Measurements from ENCODE around the gene NACC2. TPM values are rescaled to one million over a fixed set of nuclear protein-coding genes. Genes with fewer than 3 reads are reported as not detected.

Gene NACC2
- total RNA-seq, 1 experiment from 2014 or later = 22.0 TPM

GRCh38 chr9:136129176-136129575 lies 34.1 kb upstream of the NACC2 start:
- H3K4me1 Mint-ChIP-seq (ENCODE audit: low read depth, unreplicated experiment) = peaks cover 12% of the 10 kb centered on the region
- H3K9me3 Mint-ChIP-seq (ENCODE audit: unreplicated experiment) = peaks cover 12% of the 10 kb centered on the region
- ChIA-PET CTCF (interaction anchor here (0.9 kb wide), 1 partner anchor 148 kb away, joined by 3 read pairs; no protein-coding TSS in a partner anchor), POLR2A (interaction anchor here (0.6 kb wide), 1 partner anchor 1638 kb away, joined by 3 read pairs; no protein-coding TSS in a partner anchor)
- H3K36me3 Mint-ChIP-seq (ENCODE audit: insufficient read depth, unreplicated experiment) = peaks cover 5% of the 10 kb centered on the region
- TF ChIP-seq CTCF (IDR thresholded peaks at IDR 0.05; ENCODE audit: insufficient read depth in 1 of 2, low read depth in 1 of 2, low read length in 1 of 2, severe bottlenecking in 1 of 2, unreplicated experiment in 1 of 2) = no peak
- H3K4me3 Mint-ChIP-seq (ENCODE audit: unreplicated experiment) = no peak overlapping the region
- intact Hi-C loops (cut with micrococcal nuclease; ENCODE audit: unreplicated experiment) = no loop called here
- no peak for DNase-seq
- no peaks in the 10 kb centered on the region for H3K27me3 ChIP-seq (replicated peaks; ENCODE audit: control insufficient read depth, insufficient read depth, low read length)
- H3K9me3 ChIP-seq = no peaks in the 10 kb centered on the region
- no peaks in the 10 kb centered on the region for H3K27me3 Mint-ChIP-seq (ENCODE audit: insufficient read depth, unreplicated experiment)
- no peak overlapping the region for H3K4me3 ChIP-seq (ENCODE audit: low read depth, low read length)
- no peaks in the 10 kb centered on the region for H3K36me3 ChIP-seq (ENCODE audit: control insufficient read depth, insufficient read depth, low read length)
- H3K4me1 ChIP-seq = peaks cover 31% of the 10 kb centered on the region
- no TSS peak for BruUV-seq (replicated peaks)
- H3K27ac Mint-ChIP-seq (ENCODE audit: unreplicated experiment) = peak overlapping the region; percentile 92

DNA sequence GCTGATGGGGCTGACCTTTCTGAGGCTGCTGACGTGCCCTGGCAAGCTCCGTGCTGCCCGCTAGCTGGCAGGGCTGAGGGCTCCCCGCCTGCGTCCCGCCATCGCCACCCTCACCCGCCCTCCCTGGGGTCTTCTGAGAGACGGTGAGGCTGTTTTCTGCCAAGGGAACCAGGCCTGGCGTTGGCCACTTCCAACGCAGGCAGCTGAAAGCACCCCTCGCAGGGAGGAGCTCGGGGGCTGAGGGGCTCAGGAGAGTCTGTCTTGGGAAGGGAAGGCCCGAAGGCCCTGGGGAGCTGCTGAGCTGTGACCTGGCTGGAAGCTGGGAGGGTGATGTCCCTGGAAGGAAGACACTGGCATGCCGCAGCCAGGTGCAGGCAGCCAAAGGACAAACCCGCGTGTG lies 33.3 kb upstream of the NACC2 start:
- Mint-ChIP-seq H3K27ac (ENCODE audit: unreplicated experiment) (no peak overlapping the region), H3K4me3 (ENCODE audit: unreplicated experiment) (no peak overlapping the region), H3K36me3 (ENCODE audit: insufficient read depth, unreplicated experiment) (peaks cover 5% of the 10 kb centered on the region), H3K27me3 (ENCODE audit: insufficient read depth, unreplicated experiment) (no peaks in the 10 kb centered on the region), H3K9me3 (ENCODE audit: unreplicated experiment) (peaks cover 12% of the 10 kb centered on the region), H3K4me1 (ENCODE audit: low read depth, unreplicated experiment) (peaks cover 12% of the 10 kb centered on the region)
- H3K4me1 ChIP-seq = peaks cover 26% of the 10 kb centered on the region
- no peaks in the 10 kb centered on the region for H3K9me3 ChIP-seq
- no peak for TF ChIP-seq CTCF (IDR thresholded peaks at IDR 0.05; ENCODE audit: insufficient read depth in 1 of 2, low read depth in 1 of 2, low read length in 1 of 2, severe bottlenecking in 1 of 2, unreplicated experiment in 1 of 2)
- POLR2A ChIA-PET = no interaction called here
- no peaks in the 10 kb centered on the region for H3K27me3 ChIP-seq (replicated peaks; ENCODE audit: control insufficient read depth, insufficient read depth, low read length)
- H3K36me3 ChIP-seq (ENCODE audit: control insufficient read depth, insufficient read depth, low read length) = no peaks in the 10 kb centered on the region
- H3K4me3 ChIP-seq (ENCODE audit: low read depth, low read length) = no peak overlapping the region
- intact Hi-C loops (cut with micrococcal nuclease; ENCODE audit: unreplicated experiment) = no loop called here
- CTCF ChIA-PET = interaction anchor here (0.9 to 1.0 kb wide), 2 partner anchors 9 to 149 kb away, joined by 3 to 4 read pairs; no protein-coding TSS in a partner anchor
- no TSS peak for BruUV-seq (replicated peaks)
- no peak for DNase-seq

DNA sequence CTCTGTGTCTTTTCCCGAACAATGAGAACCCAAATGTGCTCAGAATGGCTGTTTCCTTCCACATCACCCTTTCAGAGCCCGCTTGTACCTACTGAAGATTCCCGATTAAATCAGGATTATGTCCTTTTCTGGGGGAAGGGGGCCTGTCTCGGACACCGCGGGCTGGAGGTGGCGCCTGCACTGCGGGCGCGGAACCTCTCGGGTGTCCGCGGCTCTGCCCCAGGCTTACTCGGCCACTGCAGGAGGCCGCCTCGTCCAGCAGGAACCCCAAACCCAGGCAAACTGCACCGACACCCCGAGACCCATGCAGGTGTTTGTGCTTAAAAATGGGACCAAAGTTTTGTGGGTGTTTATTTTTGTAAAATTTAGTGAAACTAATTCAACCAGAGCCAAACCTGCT lies 32.2 kb upstream of the NACC2 start:
- no peaks in the 10 kb centered on the region for H3K36me3 ChIP-seq (ENCODE audit: control insufficient read depth, insufficient read depth, low read length)
- no peaks in the 10 kb centered on the region for H3K27me3 Mint-ChIP-seq (ENCODE audit: insufficient read depth, unreplicated experiment)
- POLR2A ChIA-PET = no interaction called here
- peaks cover 12% of the 10 kb centered on the region for H3K9me3 Mint-ChIP-seq (ENCODE audit: unreplicated experiment)
- TF ChIP-seq CTCF (IDR thresholded peaks at IDR 0.05; ENCODE audit: insufficient read depth in 1 of 2, low read depth in 1 of 2, low read length in 1 of 2, severe bottlenecking in 1 of 2, unreplicated experiment in 1 of 2) = no peak
- no TSS peak for BruUV-seq (replicated peaks)
- CTCF ChIA-PET = no interaction called here
- DNase-seq = no peak
- H3K4me3 Mint-ChIP-seq (ENCODE audit: unreplicated experiment) = no peak overlapping the region
- H3K36me3 Mint-ChIP-seq (ENCODE audit: insufficient read depth, unreplicated experiment) = peaks cover 5% of the 10 kb centered on the region
- H3K4me1 Mint-ChIP-seq (ENCODE audit: low read depth, unreplicated experiment) = peaks cover 12% of the 10 kb centered on the region
- no peaks in the 10 kb centered on the region for H3K9me3 ChIP-seq
- H3K4me1 ChIP-seq = peaks cover 29% of the 10 kb centered on the region
- H3K27me3 ChIP-seq (replicated peaks; ENCODE audit: control insufficient read depth, insufficient read depth, low read length) = no peaks in the 10 kb centered on the region
- no peak overlapping the region for H3K27ac Mint-ChIP-seq (ENCODE audit: unreplicated experiment)
- intact Hi-C loops (cut with micrococcal nuclease; ENCODE audit: unreplicated experiment) = no loop called here
- H3K4me3 ChIP-seq (ENCODE audit: low read depth, low read length) = no peak overlapping the region

Data from Caco-2 (cell line).